Ectodermal cell (in vitro differentiated cells): ENCODE measurements around the gene TMEM238L.

Source experiments
- H3K27ac ChIP-seq: 2 replicates; pipeline ENCODE4 v1.7.0; 2013; ENCODE audit warnings: mild to moderate bottlenecking, low read depth, low read length; ENCODE audit not compliant: insufficient read depth, poor library complexity, severe bottlenecking
- H3K27me3 ChIP-seq: 2 replicates; pipeline ENCODE4 v1.7.0; 2013; ENCODE audit warnings: mild to moderate bottlenecking, low read length; ENCODE audit not compliant: insufficient read depth, control insufficient read depth, poor library complexity, severe bottlenecking
- H3K36me3 ChIP-seq: one replicate; pipeline ENCODE4 v1.7.0; 2013; ENCODE audit warnings: low read length; ENCODE audit not compliant: control insufficient read depth, insufficient read depth
- H3K4me1 ChIP-seq: one replicate; pipeline ENCODE4 v1.7.0; 2013; ENCODE audit warnings: low read length; ENCODE audit not compliant: control insufficient read depth, insufficient read depth
- H3K4me3 ChIP-seq: 2 replicates; pipeline ENCODE4 v1.7.0; 2013; ENCODE audit warnings: low read depth, low read length, control low read depth; ENCODE audit not compliant: insufficient read depth
- H3K9me3 ChIP-seq: 2 replicates; pipeline ENCODE4 v1.7.0; 2013; ENCODE audit warnings: mild to moderate bottlenecking, low read length, moderate library complexity; ENCODE audit not compliant: control insufficient read depth
- WGBS, 2 experiments: methylation state at CpG; one replicate each; pipeline ENCODE4 v1.1.7; 2013; ENCODE audit warnings: missing lambda C conversion rate in 2 of 2; 5-methylcytosine and 5-hydroxymethylcytosine counted together

The TMEM238L gene

GRCh38 chr17:10831696-10832095 is 27.8 kb upstream of the TMEM238L start:
- no peaks in the 10 kb centered on the region for H3K36me3 ChIP-seq
- no peak overlapping the region for H3K4me3 ChIP-seq
- 89 to 96% methylated on average over 5 of the region's 5 CpGs for WGBS, 2 experiments

GRCh38 chr17:10827898-10828552 is 24.1 kb upstream of the TMEM238L start:
- H3K4me3 ChIP-seq: no peak overlapping the region
- no peaks in the 10 kb centered on the region for H3K4me1 ChIP-seq
- 89 to 92% methylated on average over 4 of the region's 5 CpGs for whole genome bisulfite sequencing, 2 experiments
- no peaks in the 10 kb centered on the region for H3K36me3 ChIP-seq
- no peaks in the 10 kb centered on the region for H3K27me3 ChIP-seq
- no peaks in the 10 kb centered on the region for H3K9me3 ChIP-seq
- H3K27ac ChIP-seq: no peak overlapping the region

More at GRCh38 chr17:10831696-10832095, 27.8 kb upstream of the TMEM238L start:
- no peaks in the 10 kb centered on the region for H3K9me3 ChIP-seq
- no peaks in the 10 kb centered on the region for H3K4me1 ChIP-seq
- H3K27ac ChIP-seq: no peak overlapping the region
- H3K27me3 ChIP-seq: no peaks in the 10 kb centered on the region

- no peak overlapping the region for H3K27ac ChIP-seq
- H3K36me3 ChIP-seq: no peaks in the 10 kb centered on the region
- 91 to 94% methylated on average over 7 of the region's 7 CpGs for WGBS, 2 experiments
- H3K4me3 ChIP-seq: no peak overlapping the region
- H3K9me3 ChIP-seq: no peaks in the 10 kb centered on the region
- H3K4me1 ChIP-seq: no peaks in the 10 kb centered on the region
- H3K27me3 ChIP-seq: no peaks in the 10 kb centered on the region
Measured at GRCh38 chr17:10824874-10825273, 21.0 kb upstream of the TMEM238L start.

GRCh38 chr17:10821770-10822169 is 17.9 kb upstream of the TMEM238L start:
- no peak overlapping the region for H3K4me3 ChIP-seq
- no peaks in the 10 kb centered on the region for H3K9me3 ChIP-seq
- no peak overlapping the region for H3K27ac ChIP-seq
- no peaks in the 10 kb centered on the region for H3K36me3 ChIP-seq
- no peaks in the 10 kb centered on the region for H3K4me1 ChIP-seq
- H3K27me3 ChIP-seq: no peaks in the 10 kb centered on the region

GRCh38 chr17:10821054-10821453 is 17.2 kb upstream of the TMEM238L start:
- H3K27me3 ChIP-seq: no peaks in the 10 kb centered on the region
- no peaks in the 10 kb centered on the region for H3K4me1 ChIP-seq
- H3K36me3 ChIP-seq: no peaks in the 10 kb centered on the region
- WGBS, 2 experiments: 70 to 71% methylated on average over 4 of the region's 4 CpGs
- H3K27ac ChIP-seq: no peak overlapping the region
- H3K4me3 ChIP-seq: no peak overlapping the region
- H3K9me3 ChIP-seq: no peaks in the 10 kb centered on the region

GRCh38 chr17:10815319-10815718 is 11.4 kb upstream of the TMEM238L start:
- H3K36me3 ChIP-seq: no peaks in the 10 kb centered on the region
- H3K4me3 ChIP-seq: no peak overlapping the region
- H3K9me3 ChIP-seq: no peaks in the 10 kb centered on the region
- H3K27me3 ChIP-seq: no peaks in the 10 kb centered on the region
- no peak overlapping the region for H3K27ac ChIP-seq
- WGBS, 2 experiments: 91 to 96% methylated on average over 5 of the region's 5 CpGs
- H3K4me1 ChIP-seq: no peaks in the 10 kb centered on the region

- no peaks in the 10 kb centered on the region for H3K36me3 ChIP-seq
- 88 to 94% methylated on average over 1 of the region's 1 CpG for WGBS, 2 experiments
Measured at GRCh38 chr17:10814075-10814474, 10.2 kb upstream of the TMEM238L start.

GRCh38 chr17:10812674-10813073 is 8.8 kb upstream of the TMEM238L start:
- H3K36me3 ChIP-seq: no peaks in the 10 kb centered on the region
- H3K4me3 ChIP-seq: no peak overlapping the region
- no peaks in the 10 kb centered on the region for H3K9me3 ChIP-seq
- WGBS, 2 experiments: 96% methylated on average over 5 of the region's 5 CpGs
- no peaks in the 10 kb centered on the region for H3K4me1 ChIP-seq
- H3K27ac ChIP-seq: no peak overlapping the region
- H3K27me3 ChIP-seq: no peaks in the 10 kb centered on the region

More at GRCh38 chr17:10814075-10814474, 10.2 kb upstream of the TMEM238L start:
- Histone ChIP-seq H3K9me3 (no peaks in the 10 kb centered on the region), H3K4me1 (no peaks in the 10 kb centered on the region), H3K27ac (no peak overlapping the region), H3K27me3 (no peaks in the 10 kb centered on the region), H3K4me3 (no peak overlapping the region)

GRCh38 chr17:10809605-10810004 is 5.7 kb upstream of the TMEM238L start:
- no peaks in the 10 kb centered on the region for H3K36me3 ChIP-seq
- no peaks in the 10 kb centered on the region for H3K9me3 ChIP-seq
- no peak overlapping the region for H3K27ac ChIP-seq
- no peak overlapping the region for H3K4me3 ChIP-seq
- no peaks in the 10 kb centered on the region for H3K4me1 ChIP-seq
- 83 to 95% methylated on average over 4 of the region's 4 CpGs for WGBS, 2 experiments
- no peaks in the 10 kb centered on the region for H3K27me3 ChIP-seq

GRCh38 chr17:10807704-10808128 is 3.8 kb upstream of the TMEM238L start:
- no peak overlapping the region for H3K4me3 ChIP-seq
- no peak overlapping the region for H3K27ac ChIP-seq
- no peaks in the 10 kb centered on the region for H3K9me3 ChIP-seq
- no peaks in the 10 kb centered on the region for H3K27me3 ChIP-seq
- WGBS, 2 experiments: 85 to 86% methylated on average over 7 of the region's 7 CpGs
- H3K4me1 ChIP-seq: no peaks in the 10 kb centered on the region
- no peaks in the 10 kb centered on the region for H3K36me3 ChIP-seq
